ENCODE results near the gene LTBP3.

GRCh38 chr11:65580756-65581155, 22.6 kb upstream of the LTBP3 start:
- TF ChIP-seq EZH2 (IDR thresholded peaks at IDR 0.05) (no peak), ZBTB33 (IDR thresholded peaks at IDR 0.05; ENCODE audit: extremely low read depth, insufficient replicate concordance, low read length) (no peak), POLR2A (IDR thresholded peaks at IDR 0.05; ENCODE audit: borderline replicate concordance, extremely low read depth, insufficient read depth, insufficient read length) (no peak), ZNF274 (IDR thresholded peaks at IDR 0.05; ENCODE audit: low read depth, low read length) (no peak), MAX (IDR thresholded peaks at IDR 0.05) (no peak), POLR2AphosphoS5 (IDR thresholded peaks at IDR 0.05; ENCODE audit: low read depth, low read length) (no peak)
- TF ChIP-seq, protein P1, sequence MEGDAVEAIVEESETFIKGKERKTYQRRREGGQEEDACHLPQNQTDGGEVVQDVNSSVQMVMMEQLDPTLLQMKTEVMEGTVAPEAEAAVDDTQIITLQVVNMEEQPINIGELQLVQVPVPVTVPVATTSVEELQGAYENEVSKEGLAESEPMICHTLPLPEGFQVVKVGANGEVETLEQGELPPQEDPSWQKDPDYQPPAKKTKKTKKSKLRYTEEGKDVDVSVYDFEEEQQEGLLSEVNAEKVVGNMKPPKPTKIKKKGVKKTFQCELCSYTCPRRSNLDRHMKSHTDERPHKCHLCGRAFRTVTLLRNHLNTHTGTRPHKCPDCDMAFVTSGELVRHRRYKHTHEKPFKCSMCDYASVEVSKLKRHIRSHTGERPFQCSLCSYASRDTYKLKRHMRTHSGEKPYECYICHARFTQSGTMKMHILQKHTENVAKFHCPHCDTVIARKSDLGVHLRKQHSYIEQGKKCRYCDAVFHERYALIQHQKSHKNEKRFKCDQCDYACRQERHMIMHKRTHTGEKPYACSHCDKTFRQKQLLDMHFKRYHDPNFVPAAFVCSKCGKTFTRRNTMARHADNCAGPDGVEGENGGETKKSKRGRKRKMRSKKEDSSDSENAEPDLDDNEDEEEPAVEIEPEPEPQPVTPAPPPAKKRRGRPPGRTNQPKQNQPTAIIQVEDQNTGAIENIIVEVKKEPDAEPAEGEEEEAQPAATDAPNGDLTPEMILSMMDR (IDR thresholded peaks at IDR 0.05 in 2 of 3, conservative IDR thresholded peaks at IDR 0.05 in 1 of 3; ENCODE audit: borderline replicate concordance in 1 of 3, insufficient read depth in 1 of 3, low read depth in 2 of 3, low read length in 2 of 3): no peak
- TF ChIP-seq, protein P2, sequence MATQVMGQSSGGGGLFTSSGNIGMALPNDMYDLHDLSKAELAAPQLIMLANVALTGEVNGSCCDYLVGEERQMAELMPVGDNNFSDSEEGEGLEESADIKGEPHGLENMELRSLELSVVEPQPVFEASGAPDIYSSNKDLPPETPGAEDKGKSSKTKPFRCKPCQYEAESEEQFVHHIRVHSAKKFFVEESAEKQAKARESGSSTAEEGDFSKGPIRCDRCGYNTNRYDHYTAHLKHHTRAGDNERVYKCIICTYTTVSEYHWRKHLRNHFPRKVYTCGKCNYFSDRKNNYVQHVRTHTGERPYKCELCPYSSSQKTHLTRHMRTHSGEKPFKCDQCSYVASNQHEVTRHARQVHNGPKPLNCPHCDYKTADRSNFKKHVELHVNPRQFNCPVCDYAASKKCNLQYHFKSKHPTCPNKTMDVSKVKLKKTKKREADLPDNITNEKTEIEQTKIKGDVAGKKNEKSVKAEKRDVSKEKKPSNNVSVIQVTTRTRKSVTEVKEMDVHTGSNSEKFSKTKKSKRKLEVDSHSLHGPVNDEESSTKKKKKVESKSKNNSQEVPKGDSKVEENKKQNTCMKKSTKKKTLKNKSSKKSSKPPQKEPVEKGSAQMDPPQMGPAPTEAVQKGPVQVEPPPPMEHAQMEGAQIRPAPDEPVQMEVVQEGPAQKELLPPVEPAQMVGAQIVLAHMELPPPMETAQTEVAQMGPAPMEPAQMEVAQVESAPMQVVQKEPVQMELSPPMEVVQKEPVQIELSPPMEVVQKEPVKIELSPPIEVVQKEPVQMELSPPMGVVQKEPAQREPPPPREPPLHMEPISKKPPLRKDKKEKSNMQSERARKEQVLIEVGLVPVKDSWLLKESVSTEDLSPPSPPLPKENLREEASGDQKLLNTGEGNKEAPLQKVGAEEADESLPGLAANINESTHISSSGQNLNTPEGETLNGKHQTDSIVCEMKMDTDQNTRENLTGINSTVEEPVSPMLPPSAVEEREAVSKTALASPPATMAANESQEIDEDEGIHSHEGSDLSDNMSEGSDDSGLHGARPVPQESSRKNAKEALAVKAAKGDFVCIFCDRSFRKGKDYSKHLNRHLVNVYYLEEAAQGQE (IDR thresholded peaks at IDR 0.05; ENCODE audit: low read depth): no peak

Data from HCT116 (cell line).